ENCODE data around the gene EML1. TPM values are rescaled to one million over a fixed set of nuclear protein-coding genes. Genes with fewer than 3 reads are reported as not detected.

Gene EML1
- total and polyA plus RNA-seq, 10 donors, result 1.8 to 15.5 (median 6.0) TPM

DNA sequence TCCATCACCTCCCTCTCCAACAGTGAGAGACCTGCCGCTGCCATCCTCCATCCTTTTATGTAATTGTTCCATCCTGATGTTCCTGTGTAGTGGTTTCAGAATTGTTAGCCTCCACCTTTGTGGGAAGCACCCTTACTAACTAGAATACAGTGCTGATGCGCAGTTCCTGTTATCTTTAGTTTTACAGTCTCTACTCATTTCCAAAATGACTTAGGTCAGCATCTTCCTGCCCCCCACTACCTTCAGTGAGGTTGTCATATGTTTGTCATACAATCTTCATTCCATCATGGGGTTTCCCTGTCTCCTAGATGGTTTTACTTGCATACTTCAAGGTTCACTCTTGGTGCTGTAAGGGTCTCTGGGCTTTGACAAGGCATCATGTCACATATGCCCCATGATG, 69.8 kb downstream of the EML1 start:
- 87 to 97% (median 93%) methylated on average over 2 of the region's 2 CpGs for WGBS, 5 donors

DNA sequence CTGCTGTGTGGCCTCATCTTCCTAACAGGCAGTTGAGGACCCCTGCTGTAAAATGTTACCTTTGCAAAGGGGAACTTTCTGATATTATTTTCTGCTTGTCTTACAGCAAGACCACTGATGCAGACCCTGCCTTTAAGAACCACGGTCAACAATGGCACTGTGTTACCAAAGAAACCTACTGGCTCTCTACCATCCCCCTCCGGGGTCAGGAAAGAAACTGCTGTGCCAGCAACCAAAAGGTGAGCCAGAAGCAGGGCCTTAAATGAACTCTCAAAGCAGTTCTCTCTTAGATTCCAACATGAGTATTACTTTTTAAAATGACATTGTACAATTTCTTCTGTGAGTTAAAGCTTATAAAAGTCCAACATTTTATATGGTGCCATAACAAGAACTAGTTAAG, 72.2 kb downstream of the EML1 start:
- Histone ChIP-seq H3K4me3 (no peak overlapping the region), H3K4me1 (no peaks in the 10 kb centered on the region), H3K9me3 (no peaks in the 10 kb centered on the region), H3K36me3 (no peaks in the 10 kb centered on the region), H3K27ac (no peak overlapping the region), H3K27me3 (replicated peaks in 1 of 7) (peaks cover 0 to 21% (median 0%) of the 10 kb centered on the region in 7 donors)
- no peak for TF ChIP-seq POLR2A (IDR thresholded peaks at IDR 0.05)
- no peak for TF ChIP-seq POLR2AphosphoS5 (IDR thresholded peaks at IDR 0.05)
- TF ChIP-seq, protein P1, sequence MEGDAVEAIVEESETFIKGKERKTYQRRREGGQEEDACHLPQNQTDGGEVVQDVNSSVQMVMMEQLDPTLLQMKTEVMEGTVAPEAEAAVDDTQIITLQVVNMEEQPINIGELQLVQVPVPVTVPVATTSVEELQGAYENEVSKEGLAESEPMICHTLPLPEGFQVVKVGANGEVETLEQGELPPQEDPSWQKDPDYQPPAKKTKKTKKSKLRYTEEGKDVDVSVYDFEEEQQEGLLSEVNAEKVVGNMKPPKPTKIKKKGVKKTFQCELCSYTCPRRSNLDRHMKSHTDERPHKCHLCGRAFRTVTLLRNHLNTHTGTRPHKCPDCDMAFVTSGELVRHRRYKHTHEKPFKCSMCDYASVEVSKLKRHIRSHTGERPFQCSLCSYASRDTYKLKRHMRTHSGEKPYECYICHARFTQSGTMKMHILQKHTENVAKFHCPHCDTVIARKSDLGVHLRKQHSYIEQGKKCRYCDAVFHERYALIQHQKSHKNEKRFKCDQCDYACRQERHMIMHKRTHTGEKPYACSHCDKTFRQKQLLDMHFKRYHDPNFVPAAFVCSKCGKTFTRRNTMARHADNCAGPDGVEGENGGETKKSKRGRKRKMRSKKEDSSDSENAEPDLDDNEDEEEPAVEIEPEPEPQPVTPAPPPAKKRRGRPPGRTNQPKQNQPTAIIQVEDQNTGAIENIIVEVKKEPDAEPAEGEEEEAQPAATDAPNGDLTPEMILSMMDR (IDR thresholded peaks at IDR 0.05 in 8 of 11, conservative IDR thresholded peaks at IDR 0.05 in 3 of 11), result no peak
- intact Hi-C loops (cut with DNase I; ENCODE audit: low total_unique reads), result no loop called here
- DNase-seq, result no peak
- 84 to 90% (median 87%) methylated on average over 2 of the region's 2 CpGs for WGBS, 5 donors

More for the DNA sequence above, 69.8 kb downstream of the EML1 start:
- Histone ChIP-seq H3K9me3 (no peaks in the 10 kb centered on the region), H3K36me3 (no peaks in the 10 kb centered on the region), H3K27me3 (replicated peaks in 1 of 7) (peaks cover 0 to 11% (median 0%) of the 10 kb centered on the region in 7 donors), H3K4me1 (no peaks in the 10 kb centered on the region), H3K4me3 (no peak overlapping the region), H3K27ac (no peak overlapping the region)
- no peak for DNase-seq
- no peak for TF ChIP-seq POLR2A (IDR thresholded peaks at IDR 0.05)
- no peak for TF ChIP-seq POLR2AphosphoS5 (IDR thresholded peaks at IDR 0.05)
- intact Hi-C loops (cut with DNase I; ENCODE audit: low total_unique reads), result no loop called here

GRCh38 chr14:99870617-99871016, 77.4 kb downstream of the EML1 start:
- intact Hi-C loops (cut with DNase I; ENCODE audit: low total_unique reads), result no loop called here
- DNase-seq, result no peak
- Histone ChIP-seq H3K4me1 (no peaks in the 10 kb centered on the region), H3K27ac (no peak overlapping the region), H3K9me3 (no peaks in the 10 kb centered on the region), H3K27me3 (replicated peaks in 1 of 7) (peaks cover 0 to 20% (median 0%) of the 10 kb centered on the region in 7 donors), H3K4me3 (no peak overlapping the region), H3K36me3 (no peaks in the 10 kb centered on the region)
- WGBS, 5 donors, result 86 to 93% (median 87%) methylated on average over 3 of the region's 3 CpGs
- TF ChIP-seq, protein P1 (IDR thresholded peaks at IDR 0.05 in 8 of 11, conservative IDR thresholded peaks at IDR 0.05 in 3 of 11), result no peak
- TF ChIP-seq POLR2AphosphoS5 (IDR thresholded peaks at IDR 0.05) (no peak), POLR2A (IDR thresholded peaks at IDR 0.05) (no peak)

GRCh38 chr14:99871771-99872170, 78.6 kb downstream of the EML1 start:
- peaks cover 0 to 27% (median 0%) of the 10 kb centered on the region in 7 donors for H3K27me3 ChIP-seq (replicated peaks in 1 of 7)
- H3K36me3 ChIP-seq, result no peaks in the 10 kb centered on the region
- TF ChIP-seq, protein P1 (IDR thresholded peaks at IDR 0.05 in 8 of 11, conservative IDR thresholded peaks at IDR 0.05 in 3 of 11), result no peak
- TF ChIP-seq POLR2AphosphoS5 (IDR thresholded peaks at IDR 0.05), result no peak
- no peak for TF ChIP-seq POLR2A (IDR thresholded peaks at IDR 0.05)
- intact Hi-C loops (cut with DNase I; ENCODE audit: low total_unique reads), result no loop called here
- H3K9me3 ChIP-seq, result no peaks in the 10 kb centered on the region
- DNase-seq, result no peak
- 80 to 86% (median 81%) methylated on average over 11 of the region's 11 CpGs for WGBS, 5 donors
- no peaks in the 10 kb centered on the region for H3K4me1 ChIP-seq
- no peak overlapping the region for H3K4me3 ChIP-seq
- H3K27ac ChIP-seq, result no peak overlapping the region

Data from spleen (tissue), 11 donors.